ENCODE results near the gene ETV1. TPM values are rescaled to one million over a fixed set of nuclear protein-coding genes. Genes with fewer than 3 reads are reported as not detected.

Gene ETV1
- total and polyA plus RNA-seq, 9 of the 15 experiments (the other 6 are each of a cell fraction or from before 2014, with no cell fraction given): 7.2 to 27.4 (median 14.0) TPM

GRCh38 chr7:13984831-13985685 is 4.4 kb downstream of the ETV1 start:
- Histone ChIP-seq H3K27ac (ENCODE audit: extremely low read depth, low read depth, low read length) (peak overlapping the region; percentile 93; the same call in 2 of the 3 replicates), H3K4me3 (peak overlapping the region; percentile 24), H3K9me3 (replicated peaks; ENCODE audit: control insufficient read depth, insufficient read depth, low read depth, low read length) (no peaks in the 10 kb centered on the region), H4K20me1 (replicated peaks; ENCODE audit: control insufficient read depth, insufficient read depth, low read length) (no peaks in the 10 kb centered on the region), H2AFZ (ENCODE audit: low read depth, low read length) (peak overlapping the region; percentile 57), H3K36me3 (ENCODE audit: control insufficient read depth, insufficient read depth, low read length) (no peaks in the 10 kb centered on the region), H3K9me1 (ENCODE audit: control insufficient read depth, insufficient read depth, low read length) (no peaks in the 10 kb centered on the region), H3K9ac (ENCODE audit: insufficient read depth in 1 of 2, low read depth in 2 of 2, low read length in 2 of 2) (peak overlapping the region in 1 of 2 experiments; percentile 69; a peak in 2 of 4 replicates), H3K4me2 (ENCODE audit: insufficient read depth, low read length) (peak overlapping the region; percentile 59), H3K4me1 (replicated peaks in 1 of 2; ENCODE audit: control insufficient read depth in 2 of 2, insufficient read depth in 2 of 2, low read length in 2 of 2) (peaks cover 4 to 15% of the 10 kb centered on the region in 2 experiments), H3K27me3 (ENCODE audit: control insufficient read depth in 2 of 2, insufficient read depth in 2 of 2, low read length in 2 of 2) (no peaks in the 10 kb centered on the region), H3K79me2 (ENCODE audit: control insufficient read depth, insufficient read depth, low read length) (peaks cover 56% of the 10 kb centered on the region)
- no peak for ATAC-seq
- no peak for DNase-seq (ENCODE audit: extremely low read depth in 1 of 4, low spot score in 3 of 4)
- 0% methylated on average over 2 of the region's 2 CpGs for WGBS (ENCODE audit: insufficient coverage, low coverage, missing lambda C conversion rate)
- TF ChIP-seq NFIC (IDR thresholded peaks at IDR 0.05) (no peak), SNIP1 (IDR thresholded peaks at IDR 0.05; ENCODE audit: low read depth) (no peak), CEBPG (CRISPR knock-in tag; IDR thresholded peaks at IDR 0.05) (no peak), CEBPG (tag; conservative IDR thresholded peaks at IDR 0.05 in 1 of 2, IDR thresholded peaks at IDR 0.05 in 1 of 2) (peak; percentile 40 to 64; a peak in 2 of 4 replicates), NCOR1 (IDR thresholded peaks at IDR 0.05) (peak; percentile 14; the same call in 1 of the 2 replicates), NBN (IDR thresholded peaks at IDR 0.05; ENCODE audit: low read depth) (0 out of 2 replicates have a peak, but pooled peaks have one; percentile 25), ESRRA (IDR thresholded peaks at IDR 0.05; ENCODE audit: borderline replicate concordance, low read depth) (no peak), CEBPB (tag; IDR thresholded peaks at IDR 0.05) (peak; percentile 67), HSF4 (CRISPR knock-in tag; IDR thresholded peaks at IDR 0.05; ENCODE audit: borderline replicate concordance) (no peak), MLLT1 (IDR thresholded peaks at IDR 0.05) (0 out of 4 replicates have a peak, but pooled peaks of 1 of the 2 experiments have one; percentile 46)
- no peak for FAIRE-seq
- CTCF ChIA-PET (ENCODE audit: low intra/inter-chr PET ratio): no interaction called here
- BruUV-seq (replicated peaks): no TSS peak
- in situ Hi-C loops (cut with MboI) (loop anchor here (25.0 kb wide), 1 partner anchor 1273 kb away; no protein-coding TSS in a partner anchor), intact Hi-C loops (cut with micrococcal nuclease) (loop anchor here (5.0 kb wide), 2 partner anchors 1268 to 1583 kb away; partner anchors contain the start of gene VWDE)
- POLR2A ChIA-PET: no interaction called here
